ENCODE results near the gene SHC2.

DNA sequence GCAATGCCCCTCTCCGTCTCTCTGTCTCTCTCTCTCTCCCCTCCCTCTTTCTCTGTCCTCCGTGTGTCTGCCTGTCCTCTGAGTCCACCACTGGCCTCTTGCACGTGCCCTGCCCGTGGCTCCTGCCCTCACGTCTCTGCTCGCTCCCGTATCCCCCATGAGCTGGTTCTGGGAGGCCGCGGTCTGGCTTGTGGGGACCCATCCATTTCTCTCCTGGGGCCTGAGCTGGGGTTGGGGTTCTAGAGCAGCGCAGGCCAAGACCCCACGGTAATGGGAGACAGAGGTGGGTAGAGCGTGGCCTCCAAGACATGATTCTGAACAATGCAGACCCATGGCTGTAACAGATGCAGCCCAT, 70.9 kb downstream of the SHC2 start:
- TF ChIP-seq CTCF (conservative IDR thresholded peaks at IDR 0.05; ENCODE audit: low read length): no peak
- no peak for TF ChIP-seq EZH2phosphoT487 (IDR thresholded peaks at IDR 0.05; ENCODE audit: borderline replicate concordance)

Measured in Loucy (cell line).